Measurements from ENCODE around the gene GPS1.

Gene GPS1

GRCh38 chr17:82059272-82060000 is 7.7 kb downstream of the GPS1 start:
- no peak for DNase-seq (ENCODE audit: low read depth in 2 of 2)

GRCh38 chr17:82060001-82060380 is 8.3 kb downstream of the GPS1 start:
- DNase-seq (ENCODE audit: low read depth in 2 of 2): no peak

DNA sequence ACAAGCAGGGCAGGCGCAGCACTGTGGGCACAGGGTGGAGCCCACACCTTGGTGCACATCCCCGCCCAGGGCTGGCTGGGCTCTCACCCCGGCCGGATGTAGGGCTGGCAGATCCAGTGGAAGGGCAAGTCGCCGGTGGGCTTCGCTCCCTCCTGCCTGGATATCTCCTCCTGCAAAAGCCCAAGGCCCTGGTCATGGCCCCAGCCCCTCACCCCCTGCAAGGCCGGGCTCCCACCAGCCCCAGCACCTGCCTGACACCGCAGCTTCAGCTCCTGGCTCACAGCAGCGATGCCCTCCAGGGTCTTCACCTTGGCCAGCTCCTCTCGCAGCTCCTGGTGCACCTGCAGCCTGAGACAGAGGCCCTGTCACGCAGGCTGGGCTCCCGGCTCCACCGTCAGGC is 8.9 kb downstream of the GPS1 start:
- DNase-seq (ENCODE audit: low read depth in 2 of 2): no peak

- no peak for DNase-seq (ENCODE audit: low read depth in 2 of 2)
Measured at GRCh38 chr17:82061047-82061925, 9.6 kb downstream of the GPS1 start.

GRCh38 chr17:82062076-82062983 is 10.6 kb downstream of the GPS1 start:
- DNase-seq (ENCODE audit: low read depth in 2 of 2): no peak

DNA sequence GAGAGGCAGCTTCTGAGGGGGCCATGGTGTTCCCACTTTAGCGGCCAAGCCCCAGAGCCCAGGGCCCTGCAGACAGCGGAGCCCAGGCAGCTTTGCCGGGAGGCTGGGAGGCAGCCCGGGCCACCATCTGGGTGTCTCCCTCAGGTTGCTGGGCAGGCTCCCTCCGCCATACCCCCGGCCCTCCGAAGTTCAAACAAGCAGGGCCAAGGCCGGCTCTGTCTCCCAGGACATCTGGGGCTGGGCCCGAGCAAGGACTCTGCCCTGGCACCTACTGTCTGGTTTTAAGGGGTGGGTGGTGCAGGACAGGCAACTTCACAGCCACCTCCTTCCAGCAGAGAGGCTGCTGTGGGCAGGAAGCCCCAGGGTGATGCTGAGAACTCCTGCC is 11.3 kb downstream of the GPS1 start:
- DNase-seq (ENCODE audit: low read depth in 2 of 2): no peak

- DNase-seq (ENCODE audit: low read depth in 2 of 2): no peak
Measured at GRCh38 chr17:82063424-82064415, 12.0 kb downstream of the GPS1 start.

GRCh38 chr17:82064433-82065192 is 12.9 kb downstream of the GPS1 start:
- no peak for DNase-seq (ENCODE audit: low read depth in 2 of 2)

DNA sequence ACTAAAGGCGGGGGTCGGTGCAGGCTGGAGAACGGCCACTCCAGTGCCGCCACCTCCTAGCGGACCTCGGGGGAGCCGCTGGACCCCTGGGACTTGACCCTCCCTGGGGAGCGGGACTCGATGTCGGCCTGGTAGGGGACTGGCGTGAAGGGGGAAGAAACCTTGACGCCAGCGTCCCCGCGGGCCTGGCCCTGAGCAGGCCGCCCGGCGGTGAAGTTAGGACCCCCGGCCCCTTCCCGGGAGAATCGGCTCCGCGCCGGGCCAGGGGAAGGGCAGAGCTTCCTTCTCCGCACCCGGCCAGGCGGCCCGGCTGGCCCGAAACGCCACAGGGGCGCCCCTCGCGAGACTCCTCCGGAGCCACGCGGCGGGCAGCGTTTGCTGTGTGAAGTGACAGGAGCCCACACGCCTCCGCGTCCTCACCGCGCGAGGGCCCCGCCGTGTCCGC is 13.5 kb downstream of the GPS1 start:
- no peak for DNase-seq (ENCODE audit: low read depth in 2 of 2)

GRCh38 chr17:82065638-82066303 is 14.1 kb downstream of the GPS1 start, which contains the start of gene DUS1L:
Gene DUS1L (minus strand): TSS chr17:82065804. CDS start chr17:82065059, 745 bp downstream.
- DNase-seq (ENCODE audit: low read depth in 2 of 2): peak; percentile 41 to 61

GRCh38 chr17:82070611-82071010 is 18.9 kb downstream of the GPS1 start:
- no peak for DNase-seq (ENCODE audit: low read depth in 2 of 2)

DNA sequence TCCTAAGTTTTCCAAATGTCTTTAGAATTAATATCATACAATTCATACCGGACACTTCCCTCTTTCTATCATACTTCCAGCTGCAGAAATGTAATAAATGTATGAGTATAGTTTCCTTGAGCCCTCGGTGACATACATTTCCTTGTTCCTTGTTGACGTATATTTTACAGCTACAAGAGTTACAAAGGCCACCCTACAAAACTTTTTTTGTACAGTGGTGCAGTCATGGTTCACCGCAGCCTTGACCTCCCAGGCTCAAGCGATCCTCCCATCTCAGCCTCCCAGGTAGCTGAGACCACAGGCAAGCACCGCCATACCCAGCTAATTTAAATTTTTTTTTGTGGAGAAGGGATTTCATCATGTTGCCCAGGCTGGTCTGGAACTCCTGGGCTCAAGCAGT is 21.1 kb downstream of the GPS1 start:
- DNase-seq (ENCODE audit: low read depth in 2 of 2): no peak

- DNase-seq (ENCODE audit: low read depth in 2 of 2): no peak
Measured at GRCh38 chr17:82073446-82073845, 21.7 kb downstream of the GPS1 start.

GRCh38 chr17:82076018-82076784 is 24.5 kb downstream of the GPS1 start:
- DNase-seq (ENCODE audit: low read depth in 2 of 2): no peak

DNA sequence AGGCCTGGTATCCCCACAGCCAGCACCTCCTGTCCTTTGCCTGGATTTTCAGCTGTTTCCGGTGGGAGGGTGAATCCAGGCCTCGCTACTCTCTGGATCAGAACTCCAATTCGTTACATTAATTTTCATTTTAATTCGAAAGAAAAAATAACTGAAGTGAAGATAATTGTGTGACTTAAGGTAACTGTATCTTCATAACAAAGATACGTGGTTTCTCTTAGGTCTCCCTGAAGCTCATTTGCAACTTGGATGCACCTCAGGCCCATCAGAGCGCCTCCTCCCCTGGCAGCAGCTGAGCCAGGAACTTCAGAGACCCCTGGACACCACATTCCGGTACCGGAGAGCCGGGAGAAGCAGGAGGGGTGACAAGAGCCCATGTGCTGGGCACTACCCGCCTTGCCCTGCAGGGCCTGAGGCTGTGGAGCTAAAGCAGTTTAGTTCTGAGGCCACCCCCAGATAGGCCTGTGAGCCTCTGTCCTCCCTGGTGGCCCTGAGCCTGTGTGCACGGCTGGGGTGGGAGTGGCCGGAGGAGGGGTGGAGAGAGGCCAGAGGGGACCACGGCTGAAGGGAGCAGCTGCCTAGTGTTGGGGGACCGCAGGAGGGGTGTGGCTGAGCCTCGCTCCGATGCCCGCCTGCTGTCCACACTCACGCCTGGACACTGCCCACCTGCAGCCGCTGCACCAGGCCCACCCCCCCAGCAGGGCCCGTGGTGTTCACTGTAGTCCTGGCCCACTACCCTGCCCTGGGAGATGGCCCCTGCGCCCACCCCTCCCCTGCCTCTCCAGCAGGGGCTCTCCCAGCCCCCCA is 25.3 kb downstream of the GPS1 start:
- no peak for DNase-seq (ENCODE audit: low read depth in 2 of 2)

DNA sequence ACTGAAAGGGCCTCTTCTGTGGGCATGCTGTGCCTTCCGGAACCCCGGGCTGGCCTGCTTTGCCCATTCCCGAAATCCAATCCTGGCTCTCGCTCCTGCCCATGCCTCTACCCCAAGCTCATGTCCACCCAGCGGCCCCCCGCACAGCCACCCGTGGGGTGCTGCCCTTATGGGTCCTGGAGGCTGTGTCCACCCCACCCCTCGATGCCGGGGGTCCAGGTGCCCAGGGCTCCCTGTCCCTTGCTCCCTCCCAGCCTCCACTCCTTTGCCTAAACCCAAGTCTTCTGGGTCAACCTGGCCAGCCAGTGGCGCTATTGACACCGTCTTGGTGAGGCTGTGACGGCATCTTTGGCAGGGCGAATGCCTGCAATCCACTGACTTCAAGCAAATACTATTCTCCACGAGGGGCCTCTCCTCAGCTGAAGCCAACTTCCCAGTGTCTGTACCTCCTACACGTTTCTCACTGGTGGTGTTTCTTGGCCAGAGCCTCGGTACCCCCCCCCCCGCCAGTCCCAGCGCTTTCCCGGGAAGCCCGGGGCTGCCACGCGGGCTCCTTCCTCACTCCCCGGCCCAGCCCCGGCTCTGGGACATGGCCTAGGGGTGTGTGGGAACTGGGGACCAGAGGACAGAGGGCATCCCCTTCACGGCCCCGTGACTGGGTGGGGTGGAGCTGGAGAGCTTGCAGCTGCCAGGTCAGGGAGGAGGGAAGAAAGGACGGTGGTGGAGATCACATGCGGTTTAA is 26.1 kb downstream of the GPS1 start:
- DNase-seq (ENCODE audit: low read depth in 2 of 2): no peak

DNA sequence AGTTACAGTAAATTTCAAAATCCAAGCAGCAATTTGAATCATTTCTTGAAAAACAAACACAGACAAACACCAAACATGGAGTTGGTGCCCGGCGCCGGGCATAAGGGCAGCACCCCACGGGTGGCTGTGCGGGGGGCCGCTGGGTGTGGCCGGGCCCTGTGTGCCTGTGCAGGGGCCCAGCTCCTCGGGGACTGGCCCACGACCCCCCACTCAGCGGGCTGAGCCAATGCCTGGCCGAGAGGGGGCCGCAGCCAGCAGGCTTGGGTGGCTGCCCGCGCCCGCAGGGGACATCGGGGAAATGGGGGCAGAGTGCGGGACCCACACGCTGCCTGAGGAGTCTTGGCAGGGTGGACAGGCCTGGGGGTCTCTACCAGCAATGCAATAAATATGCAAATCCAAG is 26.7 kb downstream of the GPS1 start:
- DNase-seq (ENCODE audit: low read depth in 2 of 2): no peak

All from stimulated activated CD4-positive, alpha-beta T cell treated with anti-CD3 and anti-CD28 coated beads, Interleukin-15, amount 100 ng/mL, for 48 hours (primary cell).